ENCODE data around the gene ACTBL2. TPM values are rescaled to one million over a fixed set of nuclear protein-coding genes. Genes with fewer than 3 reads are reported as not detected.

Gene ACTBL2
- total and polyA plus RNA-seq, 12 donors = not detected

DNA sequence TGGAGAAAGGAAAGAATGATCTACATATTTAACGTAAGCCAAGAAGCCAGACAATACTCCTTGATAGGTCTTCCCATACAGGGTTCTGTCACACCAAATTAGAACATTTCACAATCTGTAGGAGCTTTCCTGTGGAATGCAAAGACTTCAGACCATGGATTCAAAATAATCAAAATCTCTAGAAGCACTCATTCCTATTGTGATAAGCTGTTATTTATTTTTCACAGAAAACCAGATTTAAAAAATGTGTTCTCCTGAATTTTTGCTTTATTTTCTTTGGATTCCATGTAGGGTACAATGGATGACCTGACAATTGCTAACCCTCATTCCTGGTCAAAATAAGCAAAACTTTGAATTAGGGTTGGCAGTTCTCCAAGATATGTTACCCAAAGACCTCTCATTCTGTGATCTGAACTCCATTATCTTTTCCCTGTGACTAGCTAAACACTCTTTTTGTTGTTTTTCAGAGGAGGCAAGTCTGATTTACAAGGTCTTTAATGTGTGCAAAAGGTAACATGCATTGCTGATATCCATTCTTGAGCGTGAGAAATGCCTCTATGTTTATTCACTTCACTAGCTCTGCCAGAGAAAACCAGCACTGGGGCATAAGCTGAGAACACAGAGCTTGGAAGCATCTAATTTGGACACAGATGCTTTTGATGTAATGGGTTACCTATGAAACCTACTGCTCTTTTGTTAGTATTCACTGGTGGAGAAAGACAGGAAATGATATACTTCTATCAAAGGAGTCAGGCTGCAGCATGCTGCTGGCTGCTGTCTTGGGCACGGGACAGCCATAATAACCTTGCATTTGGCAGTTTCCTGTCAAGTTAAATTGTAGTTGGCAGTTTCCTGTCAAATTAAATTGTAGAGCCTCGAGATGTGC lies 31.4 kb downstream of the ACTBL2 start:
- 49 to 61% (median 51%) methylated on average over 4 of the region's 4 CpGs for WGBS, 4 donors
- intact Hi-C loops (cut with DNase I) = no loop called here
- H3K4me3 ChIP-seq = no peak overlapping the region
- DNase-seq = no peak
- H3K9me3 ChIP-seq (replicated peaks in 1 of 3) = no peaks in the 10 kb centered on the region
- H3K4me1 ChIP-seq (replicated peaks in 1 of 2) = peaks cover 0 to 10% of the 10 kb centered on the region in 2 donors
- peak overlapping the region in 2 of 5 donors; percentile 14 to 57 for H3K27ac ChIP-seq
- no peaks in the 10 kb centered on the region for H3K36me3 ChIP-seq (replicated peaks in 1 of 2)
- no peaks in the 10 kb centered on the region for H3K27me3 ChIP-seq
- TF ChIP-seq POLR2A (IDR thresholded peaks at IDR 0.05) = no peak
- TF ChIP-seq, protein P1, sequence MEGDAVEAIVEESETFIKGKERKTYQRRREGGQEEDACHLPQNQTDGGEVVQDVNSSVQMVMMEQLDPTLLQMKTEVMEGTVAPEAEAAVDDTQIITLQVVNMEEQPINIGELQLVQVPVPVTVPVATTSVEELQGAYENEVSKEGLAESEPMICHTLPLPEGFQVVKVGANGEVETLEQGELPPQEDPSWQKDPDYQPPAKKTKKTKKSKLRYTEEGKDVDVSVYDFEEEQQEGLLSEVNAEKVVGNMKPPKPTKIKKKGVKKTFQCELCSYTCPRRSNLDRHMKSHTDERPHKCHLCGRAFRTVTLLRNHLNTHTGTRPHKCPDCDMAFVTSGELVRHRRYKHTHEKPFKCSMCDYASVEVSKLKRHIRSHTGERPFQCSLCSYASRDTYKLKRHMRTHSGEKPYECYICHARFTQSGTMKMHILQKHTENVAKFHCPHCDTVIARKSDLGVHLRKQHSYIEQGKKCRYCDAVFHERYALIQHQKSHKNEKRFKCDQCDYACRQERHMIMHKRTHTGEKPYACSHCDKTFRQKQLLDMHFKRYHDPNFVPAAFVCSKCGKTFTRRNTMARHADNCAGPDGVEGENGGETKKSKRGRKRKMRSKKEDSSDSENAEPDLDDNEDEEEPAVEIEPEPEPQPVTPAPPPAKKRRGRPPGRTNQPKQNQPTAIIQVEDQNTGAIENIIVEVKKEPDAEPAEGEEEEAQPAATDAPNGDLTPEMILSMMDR (IDR thresholded peaks at IDR 0.05) = no peak

DNA sequence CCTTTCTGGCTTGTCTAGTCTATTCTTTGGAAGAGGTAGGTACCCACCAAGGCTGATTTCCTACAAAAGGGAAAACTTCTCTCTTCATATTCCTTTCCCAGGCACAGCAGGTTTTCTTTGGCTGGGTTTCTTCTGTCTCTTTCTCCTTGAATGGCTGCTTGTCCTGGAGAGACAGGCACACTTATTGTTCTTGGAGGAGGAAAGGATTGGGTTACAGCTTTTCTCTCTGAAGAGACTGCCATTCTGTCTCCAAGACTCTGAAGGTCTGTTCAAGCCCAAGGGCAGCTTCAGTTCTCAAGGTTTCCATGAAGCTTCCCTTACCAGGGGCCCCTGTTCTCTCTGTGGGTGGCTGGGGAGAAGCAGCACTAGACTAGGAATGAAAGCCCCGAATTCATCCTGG lies 33.9 kb downstream of the ACTBL2 start:
- Histone ChIP-seq H3K36me3 (replicated peaks in 1 of 2) (no peaks in the 10 kb centered on the region), H3K9me3 (replicated peaks in 1 of 3) (no peaks in the 10 kb centered on the region), H3K4me3 (no peak overlapping the region), H3K4me1 (replicated peaks in 1 of 2) (peaks cover 0 to 10% of the 10 kb centered on the region in 2 donors), H3K27ac (no peak overlapping the region), H3K27me3 (no peaks in the 10 kb centered on the region)
- no peak for DNase-seq
- TF ChIP-seq POLR2A (IDR thresholded peaks at IDR 0.05) = no peak
- TF ChIP-seq, protein P1 (IDR thresholded peaks at IDR 0.05) = no peak
- WGBS, 4 donors = 50 to 77% (median 69%) methylated on average over 1 of the region's 1 CpG
- intact Hi-C loops (cut with DNase I) = no loop called here

DNA sequence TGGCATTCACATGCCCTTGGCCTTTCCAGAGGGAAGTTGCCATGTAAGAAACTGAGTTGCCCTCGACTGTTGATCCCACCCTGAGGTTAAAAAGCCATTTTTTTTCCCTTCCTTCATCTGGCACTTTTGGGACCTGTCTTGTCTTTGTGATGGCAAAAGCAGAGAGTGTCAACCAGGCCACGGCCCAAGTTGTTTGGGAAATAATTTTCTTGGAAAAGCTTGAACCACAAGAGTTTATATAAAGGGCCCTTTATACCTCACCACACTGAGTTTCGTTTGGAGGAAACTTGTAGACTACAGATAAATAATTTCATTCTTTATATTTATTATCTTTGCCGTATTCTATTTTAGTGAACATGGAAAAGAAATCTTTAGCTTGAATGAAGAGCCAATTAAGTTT lies 34.3 kb downstream of the ACTBL2 start:
- no peak for DNase-seq
- Histone ChIP-seq H3K4me1 (replicated peaks in 1 of 2) (peaks cover 0 to 10% of the 10 kb centered on the region in 2 donors), H3K36me3 (replicated peaks in 1 of 2) (no peaks in the 10 kb centered on the region), H3K27me3 (no peaks in the 10 kb centered on the region), H3K4me3 (no peak overlapping the region), H3K9me3 (replicated peaks in 1 of 3) (no peaks in the 10 kb centered on the region), H3K27ac (no peak overlapping the region)
- WGBS, 4 donors = 56 to 70% (median 65%) methylated on average over 4 of the region's 4 CpGs
- intact Hi-C loops (cut with DNase I) = no loop called here
- TF ChIP-seq, protein P1 (IDR thresholded peaks at IDR 0.05) = no peak
- TF ChIP-seq POLR2A (IDR thresholded peaks at IDR 0.05) = no peak

DNA sequence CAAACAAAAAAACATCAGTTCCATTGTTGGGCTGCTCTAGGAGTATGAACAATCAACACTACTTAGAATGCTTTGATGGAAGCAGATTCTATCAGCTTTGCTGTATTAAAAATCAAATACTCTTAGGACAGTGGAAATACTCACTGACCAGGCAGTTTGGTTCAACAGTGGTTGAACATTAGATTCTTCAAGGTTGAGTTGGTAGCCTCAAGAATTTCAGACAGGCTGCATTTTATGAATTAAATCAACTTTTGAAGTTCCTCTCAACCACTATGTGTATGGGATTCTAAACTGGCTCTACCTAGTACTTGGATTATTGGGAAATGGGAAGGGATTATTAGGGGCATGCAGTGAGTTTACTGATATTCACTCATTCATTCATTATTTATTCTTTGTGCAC lies 35.0 kb downstream of the ACTBL2 start:
- Histone ChIP-seq H3K27me3 (no peaks in the 10 kb centered on the region), H3K4me3 (no peak overlapping the region), H3K36me3 (replicated peaks in 1 of 2) (no peaks in the 10 kb centered on the region), H3K4me1 (replicated peaks in 1 of 2) (peaks cover 0 to 9% of the 10 kb centered on the region in 2 donors), H3K9me3 (replicated peaks in 1 of 3) (no peaks in the 10 kb centered on the region), H3K27ac (no peak overlapping the region)
- TF ChIP-seq, protein P1 (IDR thresholded peaks at IDR 0.05) = no peak
- no peak for TF ChIP-seq POLR2A (IDR thresholded peaks at IDR 0.05)
- intact Hi-C loops (cut with DNase I) = no loop called here
- no peak for DNase-seq
